IPS DF 4.7 (cell line): ENCODE measurements around the gene PLBD2.
"Not testable (repeated sequence)": the region's sequence is repeated elsewhere in the genome, so short reads cannot be mapped to it uniquely, and the experiment has no call there.

Experiments used
- DNase-seq: peaks from one replicate; pipeline ENCODE4 v3.0.0-alpha.2; 2013; ENCODE audit warnings: low spot score; ENCODE audit errors: extremely low read depth

The PLBD2 gene

GRCh38 chr12:113333877-113334785, 24.3 kb upstream of the PLBD2 start:
- DNase-seq: no peak

- DNase-seq: no peak
Observed at GRCh38 chr12:113334786-113335539, 23.4 kb upstream of the PLBD2 start, which contains the start of gene SLC8B1. Gene SLC8B1 (minus strand): TSS chr12:113335109. CDS start chr12:113332878, 2,231 bp downstream.

- DNase-seq: no peak
Observed at GRCh38 chr12:113339540-113339939, 18.8 kb upstream of the PLBD2 start.

- no peak for DNase-seq
Observed at GRCh38 chr12:113340061-113340460, 18.3 kb upstream of the PLBD2 start.

DNA sequence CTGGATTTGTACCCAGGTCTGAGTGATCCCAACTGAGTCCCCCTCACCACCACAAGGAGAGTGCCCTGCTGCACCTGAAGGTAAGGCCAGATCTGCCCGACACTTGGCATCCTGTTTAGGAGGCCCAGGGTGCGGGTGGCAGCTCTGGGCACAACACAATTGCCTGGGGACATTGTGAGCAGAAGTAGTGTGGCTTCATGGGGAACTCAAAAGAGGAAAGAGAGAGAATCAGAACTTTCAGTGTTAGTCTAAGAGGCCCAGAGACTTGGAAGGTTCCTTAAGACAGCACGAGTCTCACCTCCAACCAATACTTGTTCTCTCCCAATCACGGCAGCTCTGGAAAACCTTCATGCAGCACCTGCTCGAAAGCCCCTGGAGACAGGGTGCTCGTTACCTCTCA, 16.9 kb upstream of the PLBD2 start:
- no peak for DNase-seq

- no peak for DNase-seq
Observed at GRCh38 chr12:113345318-113345717, 13.1 kb upstream of the PLBD2 start.

DNA sequence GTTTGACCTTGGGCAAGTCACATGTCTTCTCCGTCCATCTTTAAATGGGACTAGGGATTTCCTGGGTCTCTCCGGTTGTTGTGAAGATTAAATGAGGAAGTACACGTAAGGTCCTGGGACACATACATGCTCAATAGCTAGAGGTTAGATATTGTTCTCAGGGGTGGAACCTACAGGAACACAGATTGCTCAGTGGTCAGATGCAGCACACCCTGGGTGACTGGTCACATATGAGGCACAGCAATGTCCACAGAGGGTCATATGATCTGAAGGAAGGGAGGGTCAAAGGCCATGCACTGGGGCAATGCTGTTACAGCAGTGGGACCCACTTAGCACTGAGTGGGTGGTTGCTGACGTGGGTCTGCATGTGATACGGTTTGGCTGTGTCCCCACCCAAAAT, 12.0 kb upstream of the PLBD2 start:
- no peak for DNase-seq

- DNase-seq: no peak
Observed at GRCh38 chr12:113347107-113347506, 11.3 kb upstream of the PLBD2 start.

DNA sequence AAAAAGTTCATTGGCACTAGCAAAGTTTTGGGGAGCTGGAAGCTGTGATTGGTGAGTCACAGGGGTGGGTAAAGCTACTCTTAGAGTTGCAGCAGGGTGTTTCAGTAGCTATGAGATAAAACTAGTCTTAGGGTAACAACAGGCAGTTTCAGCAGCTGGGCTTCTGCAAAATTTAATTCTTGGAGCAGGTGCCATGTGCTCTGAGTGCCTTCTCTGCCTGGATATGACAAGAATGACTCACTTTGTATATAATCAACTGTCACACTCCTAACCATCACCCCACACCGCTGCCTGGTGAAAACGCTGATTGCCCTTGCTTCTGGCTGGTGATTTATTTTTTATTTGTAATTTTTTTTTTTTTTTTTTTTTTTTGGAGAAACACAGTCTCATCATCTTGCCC, 10.5 kb upstream of the PLBD2 start:
- DNase-seq: no peak

GRCh38 chr12:113348849-113349536, 9.4 kb upstream of the PLBD2 start:
- no peak for DNase-seq

- DNase-seq: no peak
Observed at GRCh38 chr12:113351089-113351488, 7.3 kb upstream of the PLBD2 start.

DNA sequence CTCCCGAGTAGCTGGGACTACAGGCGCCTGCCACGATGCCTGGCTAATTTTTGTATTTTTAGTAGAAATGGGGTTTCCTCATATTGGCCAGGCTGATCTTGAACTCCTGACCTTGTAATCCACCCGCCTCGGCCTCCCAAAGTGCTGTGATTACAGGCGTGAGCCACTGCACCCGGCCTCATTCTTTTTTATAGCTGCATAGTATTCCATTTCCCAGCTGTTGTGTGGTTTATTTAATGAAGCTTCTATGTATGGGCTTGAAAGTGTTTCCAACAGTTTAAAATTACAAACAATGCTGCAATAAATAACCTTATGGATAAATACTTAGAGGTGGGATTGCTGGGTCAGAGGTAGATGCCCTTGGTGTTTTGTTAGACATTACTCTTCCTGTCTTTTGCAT, 4.2 kb upstream of the PLBD2 start:
- not testable (repeated sequence) for DNase-seq

- DNase-seq: no peak
Observed at GRCh38 chr12:113359133-113359938, 949 bp downstream of the PLBD2 start.

GRCh38 chr12:113359939-113360748, 1.8 kb downstream of the PLBD2 start:
- DNase-seq: no peak

GRCh38 chr12:113361574-113362370, 3.4 kb downstream of the PLBD2 start:
- DNase-seq: no peak

GRCh38 chr12:113364698-113365097, 6.3 kb downstream of the PLBD2 start:
- DNase-seq: no peak

- DNase-seq: no peak
Observed at GRCh38 chr12:113365639-113366395, 7.4 kb downstream of the PLBD2 start.

GRCh38 chr12:113366827-113367226, 8.4 kb downstream of the PLBD2 start:
- no peak for DNase-seq

GRCh38 chr12:113368331-113368730, 9.9 kb downstream of the PLBD2 start:
- no peak for DNase-seq
